Measurements from ENCODE around the gene DGUOK. TPM values are rescaled to one million over a fixed set of nuclear protein-coding genes. Genes with fewer than 3 reads are reported as not detected.

The DGUOK gene
- total and polyA plus RNA-seq, 2 of the 4 experiments (the other 2 are of a cell fraction) = 66.3 to 111 TPM

DNA sequence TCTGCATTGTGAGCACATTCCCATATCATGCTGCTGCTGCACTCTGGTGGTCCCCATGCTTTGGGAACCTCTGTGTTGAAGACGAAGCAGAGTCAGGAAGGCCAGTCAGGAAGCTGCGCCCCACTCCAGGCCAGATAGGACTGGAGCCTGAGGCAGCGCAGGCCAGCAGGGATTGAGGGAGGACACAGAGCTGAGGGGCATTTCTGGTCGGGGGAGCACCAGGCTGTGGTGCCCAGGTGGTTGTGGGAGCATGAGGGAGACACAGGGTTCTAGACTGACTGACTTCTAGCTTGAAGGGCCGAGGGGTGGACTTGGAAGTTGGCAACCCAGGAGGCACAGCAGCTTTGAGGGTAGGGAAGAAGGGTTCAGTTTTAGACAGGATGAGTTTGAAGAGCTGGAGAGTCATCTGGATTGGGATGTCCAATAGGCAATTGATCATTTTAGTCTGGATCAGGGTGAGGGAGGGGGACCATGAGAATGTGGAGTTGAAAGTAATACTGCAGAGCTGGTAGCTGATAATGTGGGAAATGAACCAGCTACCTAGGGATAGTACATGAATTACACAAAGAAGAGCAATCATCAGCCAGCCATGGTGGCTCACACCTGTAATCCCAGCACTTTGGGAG, 35.3 kb upstream of the DGUOK start:
- no peaks in the 10 kb centered on the region for H3K27me3 ChIP-seq (ENCODE audit: control insufficient read depth, insufficient read depth, low read length)
- TF ChIP-seq MAZ (IDR thresholded peaks at IDR 0.05; ENCODE audit: borderline replicate concordance, low read depth, low read length) (no peak), MAFK (IDR thresholded peaks at IDR 0.05; ENCODE audit: low read depth, low read length) (no peak), NFE2L2 (IDR thresholded peaks at IDR 0.05; ENCODE audit: low read depth, low read length) (no peak), RCOR1 (IDR thresholded peaks at IDR 0.05; ENCODE audit: insufficient replicate concordance, low read length) (no peak), MXI1 (IDR thresholded peaks at IDR 0.05; ENCODE audit: borderline replicate concordance, low read depth, low read length) (no peak), RAD21 (IDR thresholded peaks at IDR 0.05; ENCODE audit: low read length) (no peak), CHD1 (IDR thresholded peaks at IDR 0.05; ENCODE audit: low read depth, low read length) (no peak), FOS (IDR thresholded peaks at IDR 0.05; ENCODE audit: low read depth, low read length) (no peak)
- TF ChIP-seq, protein P1, sequence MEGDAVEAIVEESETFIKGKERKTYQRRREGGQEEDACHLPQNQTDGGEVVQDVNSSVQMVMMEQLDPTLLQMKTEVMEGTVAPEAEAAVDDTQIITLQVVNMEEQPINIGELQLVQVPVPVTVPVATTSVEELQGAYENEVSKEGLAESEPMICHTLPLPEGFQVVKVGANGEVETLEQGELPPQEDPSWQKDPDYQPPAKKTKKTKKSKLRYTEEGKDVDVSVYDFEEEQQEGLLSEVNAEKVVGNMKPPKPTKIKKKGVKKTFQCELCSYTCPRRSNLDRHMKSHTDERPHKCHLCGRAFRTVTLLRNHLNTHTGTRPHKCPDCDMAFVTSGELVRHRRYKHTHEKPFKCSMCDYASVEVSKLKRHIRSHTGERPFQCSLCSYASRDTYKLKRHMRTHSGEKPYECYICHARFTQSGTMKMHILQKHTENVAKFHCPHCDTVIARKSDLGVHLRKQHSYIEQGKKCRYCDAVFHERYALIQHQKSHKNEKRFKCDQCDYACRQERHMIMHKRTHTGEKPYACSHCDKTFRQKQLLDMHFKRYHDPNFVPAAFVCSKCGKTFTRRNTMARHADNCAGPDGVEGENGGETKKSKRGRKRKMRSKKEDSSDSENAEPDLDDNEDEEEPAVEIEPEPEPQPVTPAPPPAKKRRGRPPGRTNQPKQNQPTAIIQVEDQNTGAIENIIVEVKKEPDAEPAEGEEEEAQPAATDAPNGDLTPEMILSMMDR (conservative IDR thresholded peaks at IDR 0.05; ENCODE audit: low read depth, low read length) = no peak
- TF ChIP-seq, protein P2, sequence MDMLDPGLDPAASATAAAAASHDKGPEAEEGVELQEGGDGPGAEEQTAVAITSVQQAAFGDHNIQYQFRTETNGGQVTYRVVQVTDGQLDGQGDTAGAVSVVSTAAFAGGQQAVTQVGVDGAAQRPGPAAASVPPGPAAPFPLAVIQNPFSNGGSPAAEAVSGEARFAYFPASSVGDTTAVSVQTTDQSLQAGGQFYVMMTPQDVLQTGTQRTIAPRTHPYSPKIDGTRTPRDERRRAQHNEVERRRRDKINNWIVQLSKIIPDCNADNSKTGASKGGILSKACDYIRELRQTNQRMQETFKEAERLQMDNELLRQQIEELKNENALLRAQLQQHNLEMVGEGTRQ (IDR thresholded peaks at IDR 0.05; ENCODE audit: low read depth, low read length) = no peak
- H4K91ac ChIP-seq (ENCODE audit: insufficient read depth, low read depth, low read length) = peak overlapping the region; percentile 47
- H2BK15ac ChIP-seq (ENCODE audit: low read depth, low read length) = peak overlapping the region; percentile 87; the same call in 2 of the 3 replicates
- no peak overlapping the region for H3K9ac ChIP-seq (ENCODE audit: low read depth, low read length)
- ChIA-PET POLR2A (ENCODE audit: unreplicated experiment) (no interaction called here), CTCF (no interaction called here)
- dilution Hi-C loops (cut with HindIII; ENCODE audit: low sequenced_read_pairs, unreplicated experiment) = no loop called here
- H3K56ac ChIP-seq (ENCODE audit: extremely low read depth, insufficient read depth, low read length) = no peak overlapping the region
- DNase-seq (no peak), ATAC-seq (ENCODE audit: low read depth) (no peak)
- H2AFZ ChIP-seq (replicated peaks; ENCODE audit: low read length, poor library complexity) = peak overlapping the region; percentile 44
- H3K4ac ChIP-seq (ENCODE audit: low read depth, low read length) = peak overlapping the region; percentile 44
- H3K4me2 ChIP-seq (ENCODE audit: low read depth, low read length) = no peak overlapping the region
- 0 out of 2 replicates have a peak overlapping the region, but pooled peaks have one; percentile 41 for H3K14ac ChIP-seq (replicated peaks; ENCODE audit: low read depth, low read length)
- peak overlapping the region; percentile 60 for H2BK120ac ChIP-seq (ENCODE audit: low read depth, low read length)
- H4K8ac ChIP-seq (ENCODE audit: low read depth in 2 of 2, low read length in 2 of 2) = peak overlapping the region; percentile 11 to 86; a peak in 2 of 4 replicates
- 98% methylated on average over 5 of the region's 5 CpGs; no CpG with 5 or more reads in 1 of the 2 experiments for WGBS, 2 experiments (ENCODE audit: extremely low coverage in 2 of 2, insufficient read length in 1 of 2)
- no peak overlapping the region for H3K4me3 ChIP-seq (ENCODE audit: insufficient read depth, low read depth, low read length)
- H3K4me1 ChIP-seq (ENCODE audit: control insufficient read depth, insufficient read depth, low read length) = peaks cover 30% of the 10 kb centered on the region
- H3K79me1 ChIP-seq (ENCODE audit: low read depth in 1 of 2, low read length in 2 of 2) = peaks cover 12 to 54% of the 10 kb centered on the region in 2 experiments; a peak in 3 of 4 replicates
- BruUV-seq (replicated peaks) = no TSS peak
- peak overlapping the region; percentile 87 for H2AK9ac ChIP-seq (replicated peaks; ENCODE audit: low read depth, low read length, poor library complexity)
- peak overlapping the region; percentile 45 for H2BK5ac ChIP-seq (ENCODE audit: low read depth, low read length, poor library complexity, severe bottlenecking)
- peaks cover 29% of the 10 kb centered on the region for H3K9me1 ChIP-seq (ENCODE audit: insufficient read depth, low read length)
- 0 out of 2 replicates have a peak overlapping the region, but pooled peaks have one; percentile 12 for H3K23ac ChIP-seq (ENCODE audit: low read depth, low read length)
- peaks cover 5% of the 10 kb centered on the region for H3K36me3 ChIP-seq (ENCODE audit: control insufficient read depth, insufficient read depth, low read length)
- peak overlapping the region; percentile 57 for H2BK20ac ChIP-seq (ENCODE audit: low read depth, low read length)
- H3K27ac ChIP-seq (ENCODE audit: insufficient read depth, low read length) = no peak overlapping the region; the same call in 1 of the 2 replicates
- in situ Hi-C loops (cut with MboI; ENCODE audit: low sequenced_read_pairs) = no loop called here
- 0 out of 2 replicates have a peak overlapping the region, but pooled peaks have one; percentile 19 for H3K18ac ChIP-seq (ENCODE audit: low read depth, low read length)
- H3K9me3 ChIP-seq (ENCODE audit: control insufficient read depth, insufficient read depth, low read length) = no peaks in the 10 kb centered on the region
- H2AK5ac ChIP-seq (ENCODE audit: low read depth, low read length) = peak overlapping the region; percentile 88
- H4K5ac ChIP-seq (ENCODE audit: low read depth, low read length) = 0 out of 2 replicates have a peak overlapping the region, but pooled peaks have one; percentile 14
- H4K20me1 ChIP-seq (ENCODE audit: insufficient read depth, low read length) = peaks cover 28% of the 10 kb centered on the region
- intact Hi-C loops (cut with micrococcal nuclease) = no loop called here

Measured in IMR-90 (cell line).